Central memory CD8-positive, alpha-beta T cell (primary cell): ENCODE results near the gene MCCC1.

Experiments
- ATAC-seq: fragments of 150-1000 bp; cut with Tn5 transposase; replicated peaks from 2 replicates; pipeline ENCODE4 v1.10.0; 2022; ENCODE audit warnings: mild to moderate bottlenecking, moderate FRiP score, moderate number of reproducible peaks; ENCODE audit not compliant: poor library complexity, severe bottlenecking; ENCODE audit errors: extremely low read depth
- DNase-seq, 2 donors: peaks; one replicate each; pipeline ENCODE4 v3.0.0; 2021; ENCODE audit warnings: low spot score in 2 of 2
- H3K27ac Mint-ChIP-seq: one replicate; pipeline ENCODE4 v1.8.0; 2022; ENCODE audit warnings: low read depth, mild to moderate bottlenecking, moderate library complexity, mixed read lengths
- H3K27me3 Mint-ChIP-seq: one replicate; pipeline ENCODE4 v1.8.0; 2022; ENCODE audit warnings: mixed read lengths
- H3K36me3 Mint-ChIP-seq: one replicate; pipeline ENCODE4 v1.8.0; 2022; ENCODE audit warnings: mild to moderate bottlenecking, moderate library complexity, mixed read lengths; ENCODE audit not compliant: insufficient read depth
- H3K4me1 Mint-ChIP-seq: one replicate; pipeline ENCODE4 v1.8.0; 2022; ENCODE audit warnings: mixed read lengths
- H3K4me3 Mint-ChIP-seq: one replicate; pipeline ENCODE4 v1.8.0; 2022; ENCODE audit warnings: mild to moderate bottlenecking, moderate library complexity, mixed read lengths
- H3K9me3 Mint-ChIP-seq: one replicate; pipeline ENCODE4 v1.8.0; 2022; ENCODE audit warnings: mixed read lengths

MCCC1 gene

GRCh38 chr3:182983876-182984275 is 115.4 kb downstream of the MCCC1 start:
- Mint-ChIP-seq H3K36me3 (peaks cover 5% of the 10 kb centered on the region), H3K9me3 (no peaks in the 10 kb centered on the region), H3K27ac (no peak overlapping the region), H3K27me3 (no peaks in the 10 kb centered on the region), H3K4me1 (peaks cover 16% of the 10 kb centered on the region), H3K4me3 (no peak overlapping the region)
- ATAC-seq, result no peak
- DNase-seq, result no peak

DNA sequence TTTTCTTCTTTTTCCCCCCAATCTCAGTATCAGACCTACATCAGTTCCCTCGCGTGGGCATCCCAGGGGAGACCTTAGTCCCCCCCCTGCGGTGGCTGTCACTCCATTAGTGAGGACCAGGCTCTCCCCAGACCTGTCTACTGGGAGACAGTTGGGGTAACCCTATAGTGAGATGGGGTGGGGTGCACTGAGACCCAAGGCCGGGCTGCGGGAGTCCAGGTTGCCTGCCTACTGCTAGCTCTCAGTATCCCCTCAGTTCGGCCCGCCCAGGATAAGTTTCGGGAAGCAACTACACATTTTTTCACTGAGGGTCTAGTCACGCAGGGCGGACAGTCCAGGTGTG is 118.3 kb downstream of the MCCC1 start:
- H3K27ac Mint-ChIP-seq, result peak overlapping the region; percentile 79
- DNase-seq, result no peak
- peak; percentile 10 for ATAC-seq
- H3K4me3 Mint-ChIP-seq, result no peak overlapping the region
- H3K36me3 Mint-ChIP-seq, result peaks cover 7% of the 10 kb centered on the region
- no peaks in the 10 kb centered on the region for H3K9me3 Mint-ChIP-seq
- H3K27me3 Mint-ChIP-seq, result no peaks in the 10 kb centered on the region
- H3K4me1 Mint-ChIP-seq, result peaks cover 29% of the 10 kb centered on the region

DNA sequence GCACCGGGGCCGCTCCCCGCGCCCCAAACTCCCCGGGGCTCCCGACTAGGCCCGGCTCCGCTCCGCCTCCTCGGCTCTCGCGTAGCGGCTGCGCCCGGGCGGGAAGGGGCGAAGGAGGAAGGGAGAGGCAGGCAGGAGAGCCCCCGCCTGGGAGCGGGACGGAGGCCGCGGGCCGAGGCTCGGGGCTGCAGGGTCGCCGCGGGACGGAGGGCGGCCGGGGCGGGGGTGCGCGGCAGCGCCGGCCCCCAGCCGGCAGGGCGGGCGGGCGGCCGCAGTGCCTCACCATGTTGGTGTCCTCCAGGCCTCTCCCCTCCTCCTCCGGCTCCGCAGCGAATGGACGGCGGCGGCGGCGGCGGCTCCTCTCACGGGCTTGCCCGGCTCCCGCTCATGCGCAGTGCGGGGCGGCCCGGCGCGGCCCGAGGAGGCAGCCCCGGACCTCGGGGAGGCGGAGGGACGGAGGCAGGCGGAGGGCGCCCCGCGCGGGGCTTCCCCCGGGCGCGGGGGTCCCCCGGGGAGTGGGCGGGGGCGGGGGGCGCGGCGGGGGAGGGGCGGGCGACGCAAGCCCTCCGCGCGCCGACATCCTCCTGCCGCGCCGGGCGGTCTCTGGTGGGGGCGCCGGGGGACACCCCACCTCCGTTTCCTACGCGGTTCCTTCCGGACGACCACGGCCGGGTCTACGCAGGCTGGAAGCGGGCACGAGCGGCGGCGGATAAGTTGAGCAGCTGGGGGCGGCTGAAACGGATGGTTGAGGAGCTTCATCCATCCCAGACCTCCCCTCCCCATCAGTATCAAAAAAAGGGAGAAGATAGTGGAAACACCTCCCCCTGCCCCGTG is 118.9 kb downstream of the MCCC1 start, which contains the start of gene DCUN1D1:
DCUN1D1 (minus strand) TSS at position 335 of the 834 bp plus-strand sequence; CDS start at position 286, 49 bp downstream.
- ATAC-seq, result peak; percentile 89
- Mint-ChIP-seq H3K9me3 (no peaks in the 10 kb centered on the region), H3K27ac (peak within 1 kb of the TSS; percentile 81), H3K36me3 (peaks cover 7% of the 10 kb centered on the region), H3K4me3 (no peak within 1 kb of the TSS), H3K4me1 (peaks cover 34% of the 10 kb centered on the region), H3K27me3 (no peaks in the 10 kb centered on the region)
- DNase-seq, result peak; percentile 78 to 79

DNA sequence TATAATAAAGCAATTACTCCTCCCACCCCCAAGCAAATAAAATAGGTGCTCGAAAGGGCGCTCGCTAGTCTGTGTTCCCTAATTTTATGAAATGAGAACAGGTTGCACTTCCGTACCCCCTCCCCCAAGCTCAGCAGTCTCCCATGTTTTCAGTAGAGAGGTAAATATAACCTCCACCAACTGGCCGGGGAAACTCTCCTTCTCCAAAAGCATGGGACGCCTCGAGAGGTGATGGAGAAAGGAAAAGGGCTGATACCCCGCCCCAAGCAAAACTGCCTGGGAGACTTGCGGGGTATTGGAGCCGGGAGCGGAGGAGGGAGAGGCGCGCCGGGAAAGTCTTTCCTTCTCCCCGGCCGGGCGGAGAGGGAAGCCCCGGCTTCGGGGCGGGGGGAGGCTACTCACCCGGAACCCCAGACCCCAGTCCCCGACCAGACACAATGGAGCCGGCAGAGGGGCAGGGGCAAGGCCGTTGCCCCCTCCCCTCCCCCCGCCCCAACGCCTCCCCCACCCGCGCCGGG is 119.6 kb downstream of the MCCC1 start:
- Mint-ChIP-seq H3K4me1 (peaks cover 37% of the 10 kb centered on the region), H3K36me3 (peaks cover 7% of the 10 kb centered on the region), H3K27ac (peak overlapping the region; percentile 81), H3K27me3 (no peaks in the 10 kb centered on the region), H3K9me3 (no peaks in the 10 kb centered on the region), H3K4me3 (no peak overlapping the region)
- DNase-seq (no peak), ATAC-seq (peak; percentile 16)

- H3K9me3 Mint-ChIP-seq, result no peaks in the 10 kb centered on the region
- no peak overlapping the region for H3K4me3 Mint-ChIP-seq
- ATAC-seq (no peak), DNase-seq (no peak)
- H3K27ac Mint-ChIP-seq, result peak overlapping the region; percentile 81
- H3K4me1 Mint-ChIP-seq, result peaks cover 37% of the 10 kb centered on the region
- no peaks in the 10 kb centered on the region for H3K27me3 Mint-ChIP-seq
- peaks cover 7% of the 10 kb centered on the region for H3K36me3 Mint-ChIP-seq
Measured at GRCh38 chr3:182979103-182979673, 120.1 kb downstream of the MCCC1 start.

GRCh38 chr3:182978387-182978786 is 120.9 kb downstream of the MCCC1 start:
- no peak overlapping the region for H3K4me3 Mint-ChIP-seq
- H3K36me3 Mint-ChIP-seq, result peaks cover 7% of the 10 kb centered on the region
- no peak for ATAC-seq
- H3K27ac Mint-ChIP-seq, result peak overlapping the region; percentile 81
- H3K27me3 Mint-ChIP-seq, result no peaks in the 10 kb centered on the region
- peaks cover 37% of the 10 kb centered on the region for H3K4me1 Mint-ChIP-seq
- no peaks in the 10 kb centered on the region for H3K9me3 Mint-ChIP-seq
- DNase-seq, result no peak

GRCh38 chr3:182973047-182973446 is 126.2 kb downstream of the MCCC1 start:
- DNase-seq (no peak), ATAC-seq (no peak)
- Mint-ChIP-seq H3K9me3 (no peaks in the 10 kb centered on the region), H3K4me3 (no peak overlapping the region), H3K36me3 (peaks cover 6% of the 10 kb centered on the region), H3K27ac (no peak overlapping the region), H3K4me1 (peaks cover 35% of the 10 kb centered on the region), H3K27me3 (no peaks in the 10 kb centered on the region)

- Mint-ChIP-seq H3K4me3 (no peak overlapping the region), H3K4me1 (peaks cover 42% of the 10 kb centered on the region), H3K36me3 (peaks cover 6% of the 10 kb centered on the region), H3K27me3 (no peaks in the 10 kb centered on the region), H3K27ac (no peak overlapping the region), H3K9me3 (no peaks in the 10 kb centered on the region)
- DNase-seq, result no peak
- ATAC-seq, result no peak
Measured at GRCh38 chr3:182972387-182972786, 126.9 kb downstream of the MCCC1 start.

GRCh38 chr3:182971637-182972036 is 127.7 kb downstream of the MCCC1 start:
- H3K27ac Mint-ChIP-seq, result no peak overlapping the region
- ATAC-seq (no peak), DNase-seq (no peak)
- peaks cover 6% of the 10 kb centered on the region for H3K36me3 Mint-ChIP-seq
- H3K4me1 Mint-ChIP-seq, result peaks cover 46% of the 10 kb centered on the region
- H3K4me3 Mint-ChIP-seq, result no peak overlapping the region
- no peaks in the 10 kb centered on the region for H3K27me3 Mint-ChIP-seq
- H3K9me3 Mint-ChIP-seq, result no peaks in the 10 kb centered on the region

GRCh38 chr3:182970811-182971418 is 128.4 kb downstream of the MCCC1 start:
- Mint-ChIP-seq H3K27ac (no peak overlapping the region), H3K36me3 (peaks cover 4% of the 10 kb centered on the region), H3K27me3 (no peaks in the 10 kb centered on the region), H3K4me1 (peaks cover 47% of the 10 kb centered on the region), H3K4me3 (no peak overlapping the region), H3K9me3 (no peaks in the 10 kb centered on the region)
- no peak for DNase-seq
- ATAC-seq, result no peak

DNA sequence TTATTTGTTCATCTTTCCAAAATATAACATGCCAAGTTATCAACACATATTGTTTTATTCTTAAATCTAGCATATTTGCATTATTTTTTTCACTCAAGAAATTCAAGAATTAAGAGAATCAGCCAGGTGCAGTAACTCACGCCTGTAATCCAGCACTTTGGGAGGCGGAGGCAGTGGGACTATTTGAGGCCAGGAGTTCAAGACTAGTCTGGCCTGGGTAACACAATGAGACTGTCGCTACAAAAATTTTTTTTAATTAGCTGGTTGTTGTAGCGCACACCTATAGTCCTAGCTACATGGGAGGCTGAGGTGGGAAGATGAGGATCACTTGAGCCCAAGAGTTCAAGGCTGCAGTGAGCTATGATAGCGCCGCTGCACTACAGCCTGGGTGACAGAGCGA is 129.4 kb downstream of the MCCC1 start:
- Mint-ChIP-seq H3K27me3 (no peaks in the 10 kb centered on the region), H3K4me1 (peaks cover 46% of the 10 kb centered on the region), H3K36me3 (peaks cover 4% of the 10 kb centered on the region), H3K27ac (no peak overlapping the region), H3K4me3 (no peak overlapping the region), H3K9me3 (no peaks in the 10 kb centered on the region)
- ATAC-seq (no peak), DNase-seq (no peak)

GRCh38 chr3:182969277-182969676 is 130.0 kb downstream of the MCCC1 start:
- Mint-ChIP-seq H3K27me3 (no peaks in the 10 kb centered on the region), H3K4me3 (no peak overlapping the region), H3K36me3 (peaks cover 4% of the 10 kb centered on the region), H3K4me1 (peaks cover 46% of the 10 kb centered on the region), H3K9me3 (no peaks in the 10 kb centered on the region), H3K27ac (peak overlapping the region; percentile 25)
- ATAC-seq (no peak), DNase-seq (no peak)
